Measurements from ENCODE around the gene PUS10. TPM values are rescaled to one million over a fixed set of nuclear protein-coding genes. Genes with fewer than 3 reads are reported as not detected.
"Not testable (repeated sequence)": the region's sequence is repeated elsewhere in the genome, so short reads cannot be mapped to it uniquely, and the experiment has no call there.

Gene PUS10
- total RNA-seq, 2 experiments from 2014 or later: 3.3 to 7.5 TPM

GRCh38 chr2:60932954-60933353, 85.1 kb downstream of the PUS10 start:
- Histone ChIP-seq H3K4me2 (ENCODE audit: low read length) (no peak overlapping the region), H2AFZ (ENCODE audit: low read length) (no peak overlapping the region), H3K9me3 (ENCODE audit: low read length) (no peaks in the 10 kb centered on the region; the same call in 1 of the 2 replicates), H3K9me2 (ENCODE audit: insufficient read depth, low read length) (no peaks in the 10 kb centered on the region), H3K4me1 (ENCODE audit: insufficient read depth, low read length, poor library complexity, severe bottlenecking) (no peaks in the 10 kb centered on the region), H3K4me3 (ENCODE audit: low read depth, low read length, poor library complexity, severe bottlenecking) (no peak overlapping the region), H4K20me1 (ENCODE audit: insufficient read depth, low read length) (no peaks in the 10 kb centered on the region), H3K36me3 (ENCODE audit: insufficient read depth, low read length) (peaks cover 84% of the 10 kb centered on the region), H3K79me2 (ENCODE audit: insufficient read depth, low read depth, low read length) (peaks cover 40% of the 10 kb centered on the region; the same call in 1 of the 2 replicates), H3K27ac (ENCODE audit: low read depth, low read length, poor library complexity, severe bottlenecking) (no peak overlapping the region)
- TF ChIP-seq EZH2phosphoT487 (IDR thresholded peaks at IDR 0.05; ENCODE audit: borderline replicate concordance, low read depth, low read length): no peak
- TF ChIP-seq, protein P1, sequence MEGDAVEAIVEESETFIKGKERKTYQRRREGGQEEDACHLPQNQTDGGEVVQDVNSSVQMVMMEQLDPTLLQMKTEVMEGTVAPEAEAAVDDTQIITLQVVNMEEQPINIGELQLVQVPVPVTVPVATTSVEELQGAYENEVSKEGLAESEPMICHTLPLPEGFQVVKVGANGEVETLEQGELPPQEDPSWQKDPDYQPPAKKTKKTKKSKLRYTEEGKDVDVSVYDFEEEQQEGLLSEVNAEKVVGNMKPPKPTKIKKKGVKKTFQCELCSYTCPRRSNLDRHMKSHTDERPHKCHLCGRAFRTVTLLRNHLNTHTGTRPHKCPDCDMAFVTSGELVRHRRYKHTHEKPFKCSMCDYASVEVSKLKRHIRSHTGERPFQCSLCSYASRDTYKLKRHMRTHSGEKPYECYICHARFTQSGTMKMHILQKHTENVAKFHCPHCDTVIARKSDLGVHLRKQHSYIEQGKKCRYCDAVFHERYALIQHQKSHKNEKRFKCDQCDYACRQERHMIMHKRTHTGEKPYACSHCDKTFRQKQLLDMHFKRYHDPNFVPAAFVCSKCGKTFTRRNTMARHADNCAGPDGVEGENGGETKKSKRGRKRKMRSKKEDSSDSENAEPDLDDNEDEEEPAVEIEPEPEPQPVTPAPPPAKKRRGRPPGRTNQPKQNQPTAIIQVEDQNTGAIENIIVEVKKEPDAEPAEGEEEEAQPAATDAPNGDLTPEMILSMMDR (conservative IDR thresholded peaks at IDR 0.05; ENCODE audit: low read length): no peak
- ChIA-PET POLR2A (interaction anchor here (1.1 to 1.7 kb wide), 2 partner anchors 10 to 17 kb away, joined by 3 read pairs; no protein-coding TSS in a partner anchor), CTCF (ENCODE audit: unreplicated experiment) (no interaction called here)
- intact Hi-C loops (cut with micrococcal nuclease; ENCODE audit: unreplicated experiment): no loop called here
- no peak for DNase-seq (ENCODE audit: low spot score)
- BruUV-seq (replicated peaks): TSS peak; percentile 50

- CTCF ChIA-PET (ENCODE audit: unreplicated experiment): not testable (repeated sequence)
- POLR2A ChIA-PET: interaction anchor here (0.6 to 1.7 kb wide), 2 partner anchors 9 to 36 kb away, joined by 3 read pairs; no protein-coding TSS in a partner anchor
These were observed 86.0 kb downstream of the PUS10 start for GRCh38 chr2:60932061-60932460.

DNA sequence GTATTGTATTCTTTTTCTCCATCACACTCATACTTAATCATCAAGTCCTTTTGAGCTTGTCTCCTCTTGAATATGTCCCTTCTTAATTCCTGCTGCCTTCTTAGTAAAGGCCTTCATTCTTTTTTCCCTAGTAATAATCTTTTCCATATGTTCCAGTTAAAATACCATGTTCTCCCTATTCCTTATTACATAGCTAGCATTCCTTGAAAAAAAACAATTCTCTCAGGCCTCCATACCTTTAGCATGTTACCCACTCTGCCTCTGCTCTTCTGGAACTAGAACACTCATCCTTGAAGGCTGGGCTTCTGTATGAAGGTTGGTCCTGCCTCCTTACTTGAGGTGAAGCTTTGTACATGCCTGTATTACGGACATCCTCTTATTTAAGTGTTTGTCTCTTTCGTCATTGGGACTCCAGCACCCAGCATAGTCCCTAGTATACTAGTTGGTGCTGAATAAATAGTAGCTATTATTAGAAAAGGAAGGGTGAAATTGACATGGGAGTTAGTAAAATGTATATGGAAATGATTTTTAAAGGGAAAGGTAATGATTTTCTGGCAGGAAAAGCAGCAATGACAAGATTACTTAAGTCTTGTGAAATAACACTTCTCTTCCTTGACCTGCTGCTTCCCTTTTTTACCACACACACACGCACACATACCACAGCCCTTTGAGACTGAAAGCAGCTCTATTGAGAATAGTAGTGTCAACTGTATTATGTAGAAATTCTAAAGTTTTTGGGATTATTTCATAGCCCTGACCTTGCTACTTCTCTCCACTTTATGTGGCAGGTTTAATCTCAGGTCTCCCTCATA, 91.1 kb downstream of the PUS10 start:
- Histone ChIP-seq H3K27ac (ENCODE audit: low read depth, low read length, poor library complexity, severe bottlenecking) (no peak overlapping the region), H3K4me2 (ENCODE audit: low read length) (no peak overlapping the region), H4K20me1 (ENCODE audit: insufficient read depth, low read length) (no peaks in the 10 kb centered on the region), H3K4me3 (ENCODE audit: low read depth, low read length, poor library complexity, severe bottlenecking) (no peak overlapping the region), H2AFZ (ENCODE audit: low read length) (no peak overlapping the region), H3K36me3 (ENCODE audit: insufficient read depth, low read length) (peaks cover 84% of the 10 kb centered on the region), H3K9me3 (ENCODE audit: low read length) (peaks cover 11% of the 10 kb centered on the region; the same call in 1 of the 2 replicates), H3K79me2 (ENCODE audit: insufficient read depth, low read depth, low read length) (peaks cover 29% of the 10 kb centered on the region; the same call in 1 of the 2 replicates), H3K4me1 (ENCODE audit: insufficient read depth, low read length, poor library complexity, severe bottlenecking) (no peaks in the 10 kb centered on the region), H3K9me2 (ENCODE audit: insufficient read depth, low read length) (no peaks in the 10 kb centered on the region)
- no peak for DNase-seq (ENCODE audit: low spot score)
- ChIA-PET POLR2A (interaction anchor here (0.7 to 1.4 kb wide), 4 partner anchors 8 to 176 kb away, joined by 3 read pairs; no protein-coding TSS in a partner anchor), CTCF (ENCODE audit: unreplicated experiment) (no interaction called here)
- TF ChIP-seq EZH2phosphoT487 (IDR thresholded peaks at IDR 0.05; ENCODE audit: borderline replicate concordance, low read depth, low read length): no peak
- TF ChIP-seq, protein P1 (conservative IDR thresholded peaks at IDR 0.05; ENCODE audit: low read length): no peak
- intact Hi-C loops (cut with micrococcal nuclease; ENCODE audit: unreplicated experiment): no loop called here
- no TSS peak for BruUV-seq (replicated peaks)

More at GRCh38 chr2:60932061-60932460, 86.0 kb downstream of the PUS10 start:
- H3K27ac ChIP-seq (ENCODE audit: low read depth, low read length, poor library complexity, severe bottlenecking); H4K20me1 ChIP-seq (ENCODE audit: insufficient read depth, low read length); BruUV-seq (replicated peaks); H3K9me3 ChIP-seq (ENCODE audit: low read length); H3K4me3 ChIP-seq (ENCODE audit: low read depth, low read length, poor library complexity, severe bottlenecking); H3K4me1 ChIP-seq (ENCODE audit: insufficient read depth, low read length, poor library complexity, severe bottlenecking); H2AFZ ChIP-seq (ENCODE audit: low read length); intact Hi-C loops (cut with micrococcal nuclease; ENCODE audit: unreplicated experiment); H3K4me2 ChIP-seq (ENCODE audit: low read length); H3K9me2 ChIP-seq (ENCODE audit: insufficient read depth, low read length); DNase-seq (ENCODE audit: low spot score): not testable (repeated sequence)
- peaks cover 40% of the 10 kb centered on the region; the same call in 1 of the 2 replicates for H3K79me2 ChIP-seq (ENCODE audit: insufficient read depth, low read depth, low read length)
- peaks cover 84% of the 10 kb centered on the region for H3K36me3 ChIP-seq (ENCODE audit: insufficient read depth, low read length)
